ENCODE results near the gene SSC5D.

Gene SSC5D

DNA sequence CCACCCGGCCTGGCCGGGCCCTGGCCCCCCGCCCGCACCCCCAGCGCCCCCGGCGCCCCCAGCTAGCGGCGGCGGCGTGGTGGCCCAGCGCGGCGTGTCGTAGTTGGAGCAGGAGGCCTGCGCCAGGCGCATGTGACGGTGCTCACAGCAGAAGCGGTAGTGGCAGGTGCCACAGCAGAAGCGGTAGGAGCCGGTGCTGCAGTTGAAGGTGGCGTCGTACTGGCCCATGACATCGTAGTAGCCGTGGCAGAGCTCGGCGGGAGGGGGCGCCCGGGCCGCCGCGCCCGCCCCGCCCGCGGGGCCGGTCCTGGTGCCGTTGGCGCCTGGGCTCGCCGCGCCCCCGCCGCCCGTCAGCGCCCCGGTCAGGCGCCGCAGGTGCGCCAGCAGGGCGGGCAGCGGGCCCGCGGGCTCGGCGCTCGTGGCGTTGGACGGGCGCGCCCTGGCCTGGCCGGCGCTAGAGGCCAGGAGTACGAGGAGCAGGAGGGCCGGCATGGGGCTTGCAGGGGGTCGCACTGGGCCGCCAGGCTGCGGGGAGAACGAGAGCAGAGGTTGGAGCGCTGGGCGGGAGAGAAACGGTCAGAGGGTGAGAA lies 45.8 kb upstream of the SSC5D start:
- Histone ChIP-seq H3K4me3 (ENCODE audit: low read depth, low read length) (0 out of 2 replicates have a peak overlapping the region, but pooled peaks have one; percentile 3), H3K9me3 (ENCODE audit: control insufficient read depth, insufficient read depth, low read depth, low read length) (no peaks in the 10 kb centered on the region), H3K4me1 (ENCODE audit: control insufficient read depth, insufficient read depth, low read length) (peaks cover 3% of the 10 kb centered on the region; the same call in 1 of the 2 replicates), H3K36me3 (ENCODE audit: control insufficient read depth in 2 of 2, insufficient read depth in 1 of 2, low read length in 2 of 2) (no peaks in the 10 kb centered on the region), H3K27ac (ENCODE audit: extremely low read depth, low read depth, low read length) (no peak overlapping the region)
- no peak for TF ChIP-seq ZNF501 (tag by site-specific recombination; IDR thresholded peaks at IDR 0.05)
- no peak for TF ChIP-seq REPIN1 (tag by site-specific recombination; IDR thresholded peaks at IDR 0.05; ENCODE audit: low read depth)
- TF ChIP-seq ZEB2 (tag by site-specific recombination; IDR thresholded peaks at IDR 0.05) = no peak
- TF ChIP-seq, protein P1, sequence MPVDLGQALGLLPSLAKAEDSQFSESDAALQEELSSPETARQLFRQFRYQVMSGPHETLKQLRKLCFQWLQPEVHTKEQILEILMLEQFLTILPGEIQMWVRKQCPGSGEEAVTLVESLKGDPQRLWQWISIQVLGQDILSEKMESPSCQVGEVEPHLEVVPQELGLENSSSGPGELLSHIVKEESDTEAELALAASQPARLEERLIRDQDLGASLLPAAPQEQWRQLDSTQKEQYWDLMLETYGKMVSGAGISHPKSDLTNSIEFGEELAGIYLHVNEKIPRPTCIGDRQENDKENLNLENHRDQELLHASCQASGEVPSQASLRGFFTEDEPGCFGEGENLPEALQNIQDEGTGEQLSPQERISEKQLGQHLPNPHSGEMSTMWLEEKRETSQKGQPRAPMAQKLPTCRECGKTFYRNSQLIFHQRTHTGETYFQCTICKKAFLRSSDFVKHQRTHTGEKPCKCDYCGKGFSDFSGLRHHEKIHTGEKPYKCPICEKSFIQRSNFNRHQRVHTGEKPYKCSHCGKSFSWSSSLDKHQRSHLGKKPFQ (tag by site-specific recombination; IDR thresholded peaks at IDR 0.05) = no peak
- TF ChIP-seq TCF7L2 (IDR thresholded peaks at IDR 0.05; ENCODE audit: borderline replicate concordance, low read depth, low read length) = no peak
- no peak for TF ChIP-seq ZNF843 (tag by site-specific recombination; IDR thresholded peaks at IDR 0.05)
- TF ChIP-seq, protein P2, sequence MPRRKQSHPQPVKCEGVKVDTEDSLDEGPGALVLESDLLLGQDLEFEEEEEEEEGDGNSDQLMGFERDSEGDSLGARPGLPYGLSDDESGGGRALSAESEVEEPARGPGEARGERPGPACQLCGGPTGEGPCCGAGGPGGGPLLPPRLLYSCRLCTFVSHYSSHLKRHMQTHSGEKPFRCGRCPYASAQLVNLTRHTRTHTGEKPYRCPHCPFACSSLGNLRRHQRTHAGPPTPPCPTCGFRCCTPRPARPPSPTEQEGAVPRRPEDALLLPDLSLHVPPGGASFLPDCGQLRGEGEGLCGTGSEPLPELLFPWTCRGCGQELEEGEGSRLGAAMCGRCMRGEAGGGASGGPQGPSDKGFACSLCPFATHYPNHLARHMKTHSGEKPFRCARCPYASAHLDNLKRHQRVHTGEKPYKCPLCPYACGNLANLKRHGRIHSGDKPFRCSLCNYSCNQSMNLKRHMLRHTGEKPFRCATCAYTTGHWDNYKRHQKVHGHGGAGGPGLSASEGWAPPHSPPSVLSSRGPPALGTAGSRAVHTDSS (tag by site-specific recombination; IDR thresholded peaks at IDR 0.05) = no peak
- TF ChIP-seq ZNF660 (tag by site-specific recombination; IDR thresholded peaks at IDR 0.05) = no peak
- POLR2A ChIA-PET = interaction anchor here (0.6 kb wide), 1 partner anchor 33 kb away, joined by 5 read pairs; no protein-coding TSS in a partner anchor
- CTCF ChIA-PET = interaction anchor here (1.7 kb wide), 1 partner anchor 24 kb away, joined by 5 read pairs; no protein-coding TSS in a partner anchor

DNA sequence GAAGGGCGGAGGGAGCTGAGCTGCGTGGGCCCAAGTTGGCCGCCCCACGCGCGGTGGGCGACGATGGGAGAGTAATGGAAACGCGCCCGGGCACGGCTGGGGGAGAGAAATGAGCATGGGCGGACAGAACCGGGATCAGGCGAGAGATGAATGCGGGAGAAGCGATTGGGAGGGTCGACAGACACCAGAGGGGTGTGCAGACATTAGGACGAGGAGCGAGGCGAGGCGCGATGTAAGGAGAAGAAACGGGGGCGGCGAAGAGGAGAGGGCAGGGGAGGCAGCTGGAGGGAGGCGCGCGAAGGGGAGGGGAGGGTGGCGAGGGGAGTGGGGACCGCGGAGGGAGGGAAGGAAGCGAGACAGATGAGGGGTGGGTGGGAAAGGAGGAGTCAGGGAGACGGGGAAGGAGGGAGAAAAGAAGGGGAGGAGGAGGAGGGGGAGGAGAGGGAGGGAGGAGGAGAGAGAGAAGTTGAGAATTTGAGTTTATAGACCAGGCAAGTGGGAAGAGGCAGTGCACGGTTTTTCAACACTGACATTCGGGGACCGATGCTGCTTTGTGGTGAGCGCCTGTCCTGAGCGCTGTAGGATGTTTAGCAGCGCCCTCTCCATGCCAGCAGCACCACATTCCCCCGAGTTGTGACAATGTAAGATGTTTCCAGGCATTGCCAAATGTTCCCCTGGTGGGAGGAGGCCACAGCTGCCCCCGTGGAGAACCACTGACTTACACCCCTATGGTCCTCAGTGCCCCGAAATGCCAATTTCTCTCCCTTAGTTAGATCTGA lies 45.0 kb upstream of the SSC5D start, which contains the start of gene SHISA7:
Gene SHISA7 (minus strand): TSS at position 256 of the 779 bp plus-strand sequence. CDS start 437 bp downstream, outside the sequence.
- POLR2A ChIA-PET = interaction anchor here (0.6 to 1.3 kb wide), 2 partner anchors 10 to 33 kb away, joined by 3 to 4 read pairs; partner anchors contain the start of gene ZNF628
- Histone ChIP-seq H3K4me1 (ENCODE audit: control insufficient read depth, insufficient read depth, low read length) (0 out of 2 replicates have a peak, but pooled peaks cover 3% of the 10 kb centered on the region), H3K9me3 (ENCODE audit: control insufficient read depth, insufficient read depth, low read depth, low read length) (no peaks in the 10 kb centered on the region), H3K36me3 (ENCODE audit: control insufficient read depth in 2 of 2, insufficient read depth in 1 of 2, low read length in 2 of 2) (no peaks in the 10 kb centered on the region), H3K27ac (ENCODE audit: extremely low read depth, low read depth, low read length) (no peak within 1 kb of the TSS), H3K4me3 (ENCODE audit: low read depth, low read length) (0 out of 2 replicates have a peak within 1 kb of the TSS, but pooled peaks have one; percentile 3)
- CTCF ChIA-PET = interaction anchor here (1.7 kb wide), 1 partner anchor 26 kb away, joined by 10 read pairs; no protein-coding TSS in a partner anchor
- TF ChIP-seq ZNF214 (tag by site-specific recombination; IDR thresholded peaks at IDR 0.05; ENCODE audit: borderline replicate concordance) = no peak
- TF ChIP-seq ZNF37A (tag by site-specific recombination; IDR thresholded peaks at IDR 0.05) = no peak
- no peak for TF ChIP-seq ZNF2 (tag by site-specific recombination; IDR thresholded peaks at IDR 0.05)
- TF ChIP-seq ZNF324 (tag by site-specific recombination; IDR thresholded peaks at IDR 0.05) = no peak
- 0 out of 2 replicates have a peak, but pooled peaks have one; percentile 26 for TF ChIP-seq ZNF76 (tag by site-specific recombination; IDR thresholded peaks at IDR 0.05; ENCODE audit: borderline replicate concordance, low read depth)
- TF ChIP-seq GLIS2 (tag by site-specific recombination; IDR thresholded peaks at IDR 0.05) = 0 out of 2 replicates have a peak, but pooled peaks have one; percentile 59
- TF ChIP-seq ZNF555 (tag by site-specific recombination; conservative IDR thresholded peaks at IDR 0.05) = no peak
- no peak for TF ChIP-seq HOXA7 (CRISPR knock-in tag; IDR thresholded peaks at IDR 0.05; ENCODE audit: borderline replicate concordance)
- no peak for TF ChIP-seq ZNF571 (tag by site-specific recombination; IDR thresholded peaks at IDR 0.05)
- no peak for TF ChIP-seq ZNF354C (tag by site-specific recombination; IDR thresholded peaks at IDR 0.05; ENCODE audit: borderline replicate concordance, low read depth)
- TF ChIP-seq BCL11A (tag by site-specific recombination; IDR thresholded peaks at IDR 0.05; ENCODE audit: low read depth) = no peak
- TF ChIP-seq ZNF664 (tag by site-specific recombination; IDR thresholded peaks at IDR 0.05) = no peak
- TF ChIP-seq GFI1B (tag by site-specific recombination; IDR thresholded peaks at IDR 0.05) = no peak
- TF ChIP-seq ZNF10 (tag by site-specific recombination; IDR thresholded peaks at IDR 0.05) = no peak
- no peak for TF ChIP-seq ZNF169 (tag by site-specific recombination; IDR thresholded peaks at IDR 0.05)
- TF ChIP-seq OVOL3 (tag by site-specific recombination; IDR thresholded peaks at IDR 0.05) = no peak
- peak; percentile 68 for TF ChIP-seq WT1 (tag by site-specific recombination; IDR thresholded peaks at IDR 0.05)
- TF ChIP-seq, protein P3, sequence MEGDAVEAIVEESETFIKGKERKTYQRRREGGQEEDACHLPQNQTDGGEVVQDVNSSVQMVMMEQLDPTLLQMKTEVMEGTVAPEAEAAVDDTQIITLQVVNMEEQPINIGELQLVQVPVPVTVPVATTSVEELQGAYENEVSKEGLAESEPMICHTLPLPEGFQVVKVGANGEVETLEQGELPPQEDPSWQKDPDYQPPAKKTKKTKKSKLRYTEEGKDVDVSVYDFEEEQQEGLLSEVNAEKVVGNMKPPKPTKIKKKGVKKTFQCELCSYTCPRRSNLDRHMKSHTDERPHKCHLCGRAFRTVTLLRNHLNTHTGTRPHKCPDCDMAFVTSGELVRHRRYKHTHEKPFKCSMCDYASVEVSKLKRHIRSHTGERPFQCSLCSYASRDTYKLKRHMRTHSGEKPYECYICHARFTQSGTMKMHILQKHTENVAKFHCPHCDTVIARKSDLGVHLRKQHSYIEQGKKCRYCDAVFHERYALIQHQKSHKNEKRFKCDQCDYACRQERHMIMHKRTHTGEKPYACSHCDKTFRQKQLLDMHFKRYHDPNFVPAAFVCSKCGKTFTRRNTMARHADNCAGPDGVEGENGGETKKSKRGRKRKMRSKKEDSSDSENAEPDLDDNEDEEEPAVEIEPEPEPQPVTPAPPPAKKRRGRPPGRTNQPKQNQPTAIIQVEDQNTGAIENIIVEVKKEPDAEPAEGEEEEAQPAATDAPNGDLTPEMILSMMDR (tag by site-specific recombination; IDR thresholded peaks at IDR 0.05) = 0 out of 2 replicates have a peak, but pooled peaks have one; percentile 10
- peak; percentile 97 for TF ChIP-seq EGR2 (tag by site-specific recombination; IDR thresholded peaks at IDR 0.05; ENCODE audit: low read depth)
- no peak for TF ChIP-seq ZNF48 (tag by site-specific recombination; IDR thresholded peaks at IDR 0.05)
- TF ChIP-seq ZNF843 (tag by site-specific recombination; IDR thresholded peaks at IDR 0.05) = no peak
- TF ChIP-seq ZNF366 (tag by site-specific recombination; conservative IDR thresholded peaks at IDR 0.05) = peak; percentile 63
- no peak for TF ChIP-seq REPIN1 (tag by site-specific recombination; IDR thresholded peaks at IDR 0.05; ENCODE audit: low read depth)
- TF ChIP-seq ZNF341 (tag by site-specific recombination; IDR thresholded peaks at IDR 0.05; ENCODE audit: low read depth) = no peak
